Hippocampal formation (tissue), 2 donors: ENCODE measurements around the gene OSBPL9.

ENCODE experiments used
- DNase-seq, 2 donors: peaks; one replicate each; lab custom pipeline; 2025; lab: John Stamatoyannopoulos, UW

Gene OSBPL9, protein sequence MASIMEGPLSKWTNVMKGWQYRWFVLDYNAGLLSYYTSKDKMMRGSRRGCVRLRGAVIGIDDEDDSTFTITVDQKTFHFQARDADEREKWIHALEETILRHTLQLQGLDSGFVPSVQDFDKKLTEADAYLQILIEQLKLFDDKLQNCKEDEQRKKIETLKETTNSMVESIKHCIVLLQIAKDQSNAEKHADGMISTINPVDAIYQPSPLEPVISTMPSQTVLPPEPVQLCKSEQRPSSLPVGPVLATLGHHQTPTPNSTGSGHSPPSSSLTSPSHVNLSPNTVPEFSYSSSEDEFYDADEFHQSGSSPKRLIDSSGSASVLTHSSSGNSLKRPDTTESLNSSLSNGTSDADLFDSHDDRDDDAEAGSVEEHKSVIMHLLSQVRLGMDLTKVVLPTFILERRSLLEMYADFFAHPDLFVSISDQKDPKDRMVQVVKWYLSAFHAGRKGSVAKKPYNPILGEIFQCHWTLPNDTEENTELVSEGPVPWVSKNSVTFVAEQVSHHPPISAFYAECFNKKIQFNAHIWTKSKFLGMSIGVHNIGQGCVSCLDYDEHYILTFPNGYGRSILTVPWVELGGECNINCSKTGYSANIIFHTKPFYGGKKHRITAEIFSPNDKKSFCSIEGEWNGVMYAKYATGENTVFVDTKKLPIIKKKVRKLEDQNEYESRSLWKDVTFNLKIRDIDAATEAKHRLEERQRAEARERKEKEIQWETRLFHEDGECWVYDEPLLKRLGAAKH

DNA sequence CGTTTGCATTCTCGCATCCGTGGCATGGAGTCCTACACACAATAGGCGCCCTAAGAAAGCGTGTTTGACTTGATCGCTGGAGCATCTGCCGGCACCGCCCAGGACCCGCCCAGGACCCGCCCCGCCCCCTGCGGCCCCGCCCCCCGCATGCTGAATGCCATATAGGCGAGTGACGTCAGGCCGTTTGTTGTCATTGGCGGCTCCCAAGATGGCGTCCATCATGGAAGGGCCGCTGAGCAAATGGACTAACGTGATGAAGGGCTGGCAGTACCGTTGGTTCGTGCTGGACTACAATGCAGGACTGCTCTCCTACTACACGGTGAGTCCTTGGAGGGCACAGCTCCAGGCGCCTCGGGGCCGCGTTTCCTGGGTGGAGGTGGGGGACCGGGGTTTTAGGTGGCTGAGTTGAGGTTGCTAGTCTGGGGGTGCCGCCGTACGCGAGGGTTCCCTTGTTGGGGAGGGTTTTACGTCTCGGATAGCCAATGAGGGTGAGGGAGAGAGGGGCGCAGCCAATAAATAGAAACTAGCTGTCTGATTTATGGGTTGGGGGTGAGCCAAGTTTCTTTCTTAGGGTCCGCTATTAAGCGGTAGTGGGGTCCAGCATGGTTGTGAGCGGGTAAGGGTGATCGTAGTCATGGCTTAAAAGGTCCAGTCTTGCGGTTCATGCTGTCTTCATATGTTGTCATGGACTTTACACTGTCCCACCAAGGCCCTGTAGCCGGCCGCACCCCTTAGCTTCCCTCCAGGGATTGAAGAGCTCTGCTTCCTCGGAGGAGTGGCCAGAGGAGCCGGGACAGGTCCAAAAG, at the start of gene OSBPL9:
OSBPL9 (plus strand) TSS at position 190 of the 806 bp plus-strand sequence; CDS start at position 209, 19 bp downstream.
- peak; percentile 90 to 93 for DNase-seq

DNA sequence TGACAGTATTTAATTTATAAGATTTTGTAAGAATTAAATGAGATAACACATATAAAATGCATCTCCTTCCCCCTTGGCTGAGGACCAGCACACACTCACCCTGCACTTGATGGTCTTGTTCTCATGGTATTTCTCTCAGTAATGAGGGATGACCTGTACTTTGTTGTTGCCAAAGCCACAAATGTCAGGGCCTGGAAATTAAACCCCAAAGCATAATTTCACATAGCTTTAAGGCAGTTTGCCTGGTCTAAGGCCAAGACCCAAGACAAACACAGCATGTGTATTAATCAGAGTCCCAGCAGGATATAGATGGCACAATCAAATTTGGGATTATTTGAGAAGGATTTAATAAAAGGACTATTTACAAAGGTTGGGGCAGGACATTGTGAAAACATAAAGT, 49.2 kb upstream of the OSBPL9 start:
- DNase-seq: no peak

DNA sequence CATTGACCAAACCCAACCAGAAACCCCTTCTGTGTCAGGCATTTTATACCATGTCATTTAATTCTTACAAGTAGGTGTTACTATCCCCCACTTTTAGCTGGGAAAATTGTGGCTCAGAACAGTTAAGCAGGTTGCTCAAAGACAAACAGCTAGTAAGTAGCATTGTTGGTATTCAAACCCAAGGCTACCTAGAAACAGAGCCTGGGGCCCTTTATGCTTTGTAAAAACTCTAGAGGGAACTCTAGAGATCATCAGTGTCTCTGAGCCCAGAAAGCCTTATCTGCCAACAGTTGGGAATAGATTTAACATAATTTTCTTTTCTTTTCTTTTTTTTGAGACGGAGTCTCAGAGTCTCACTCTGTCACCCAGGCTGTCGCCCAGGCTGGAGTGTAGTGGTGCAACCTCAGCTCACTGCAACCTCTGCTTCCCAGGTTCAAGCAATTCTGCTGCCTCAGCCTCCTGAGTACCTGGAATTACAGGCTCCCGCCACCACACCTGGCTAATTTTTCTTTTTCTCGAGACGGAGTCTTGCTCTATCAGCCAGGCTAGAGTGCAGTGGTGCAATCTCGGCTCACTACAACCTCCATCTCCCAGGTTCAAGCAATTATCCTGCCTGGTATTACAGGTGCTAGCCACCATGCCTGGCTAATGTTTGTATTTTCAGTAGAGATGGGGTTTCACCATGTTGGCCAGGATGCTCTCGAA, 48.5 kb upstream of the OSBPL9 start:
- DNase-seq: no peak

DNA sequence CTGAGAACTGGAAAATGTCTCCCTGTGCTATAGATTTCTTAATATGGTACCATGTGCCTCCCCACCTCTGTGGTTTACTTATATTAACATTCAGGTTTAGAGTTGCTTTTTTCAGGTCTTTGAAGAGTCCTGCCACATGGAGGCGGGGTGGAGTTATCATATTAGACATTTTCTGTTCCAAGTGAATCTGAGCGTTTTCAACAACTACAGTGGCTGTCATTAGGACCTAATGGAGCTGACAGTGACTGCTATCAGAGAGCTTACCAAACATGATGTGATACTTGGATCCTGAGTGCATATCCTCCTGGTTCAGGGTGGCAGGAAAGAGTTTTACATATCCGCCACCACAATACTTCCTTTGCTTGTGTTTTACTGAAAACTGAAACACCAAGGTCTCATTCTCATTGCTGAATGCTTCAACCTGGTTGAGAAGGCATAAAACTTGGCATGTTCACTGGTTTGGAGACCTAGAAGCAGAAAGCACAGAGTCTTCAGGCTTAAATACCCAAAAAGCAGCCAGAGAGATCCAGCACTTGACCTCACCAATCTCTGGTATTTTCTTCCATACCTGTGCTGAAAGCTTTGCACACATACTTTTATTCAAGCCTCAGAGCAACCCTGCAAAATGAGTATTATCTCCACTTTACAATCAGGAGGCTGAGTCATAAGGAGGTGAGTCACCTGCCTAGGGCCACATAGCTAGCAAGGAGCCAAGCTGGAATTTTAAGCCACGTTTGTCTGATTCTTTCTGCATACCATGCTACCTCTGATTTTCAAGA, 47.4 kb upstream of the OSBPL9 start:
- no peak for DNase-seq

DNA sequence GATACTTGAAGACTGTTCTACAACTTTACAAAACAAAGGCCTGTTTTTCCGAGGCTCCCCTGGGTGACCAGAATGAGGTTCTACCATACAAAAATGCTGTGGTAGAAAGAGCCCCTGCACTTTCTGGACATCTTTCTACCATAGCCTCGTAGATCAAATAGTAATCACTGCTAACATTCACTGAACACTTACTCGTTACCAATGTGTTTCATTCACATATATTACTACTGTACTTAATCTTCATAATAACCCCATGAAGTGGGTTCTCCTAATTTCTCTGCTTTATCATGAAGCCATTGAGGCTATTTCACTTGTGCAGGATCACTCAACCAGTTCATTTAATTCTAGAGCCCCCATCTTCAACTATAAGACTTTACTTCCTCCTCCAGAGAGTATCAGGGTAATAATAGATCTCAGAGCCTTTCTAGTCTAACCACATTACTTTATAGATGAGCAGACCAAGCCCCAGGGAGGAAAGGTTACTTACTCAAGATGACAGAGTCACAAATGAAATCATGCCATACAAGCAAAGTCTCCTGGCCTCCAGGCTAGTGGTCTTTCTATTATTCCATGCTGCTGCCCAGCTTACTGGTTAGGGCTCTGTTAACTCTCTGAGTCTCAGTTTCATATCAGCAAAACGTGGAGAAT, 46.7 kb upstream of the OSBPL9 start:
- DNase-seq: no peak

DNA sequence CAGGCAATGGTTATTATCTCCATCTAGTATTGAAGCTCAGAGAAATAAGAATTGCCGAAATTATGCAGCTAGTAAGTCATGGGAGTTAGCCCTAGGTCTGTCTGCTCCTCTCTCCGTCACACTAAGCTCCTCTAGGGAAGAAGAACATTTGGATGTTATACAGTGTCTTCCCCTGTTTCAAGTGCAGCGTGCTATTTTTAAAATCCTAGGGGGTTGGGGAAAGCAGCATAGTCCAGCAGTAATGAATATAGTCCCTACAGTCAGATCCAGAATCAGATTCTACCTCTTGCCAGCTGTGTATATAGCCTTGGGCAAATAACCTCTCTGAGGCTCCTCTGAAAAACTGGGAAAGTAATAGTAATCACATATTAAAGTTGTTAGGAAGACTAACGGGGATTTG, 44.5 kb upstream of the OSBPL9 start:
- DNase-seq: no peak

DNA sequence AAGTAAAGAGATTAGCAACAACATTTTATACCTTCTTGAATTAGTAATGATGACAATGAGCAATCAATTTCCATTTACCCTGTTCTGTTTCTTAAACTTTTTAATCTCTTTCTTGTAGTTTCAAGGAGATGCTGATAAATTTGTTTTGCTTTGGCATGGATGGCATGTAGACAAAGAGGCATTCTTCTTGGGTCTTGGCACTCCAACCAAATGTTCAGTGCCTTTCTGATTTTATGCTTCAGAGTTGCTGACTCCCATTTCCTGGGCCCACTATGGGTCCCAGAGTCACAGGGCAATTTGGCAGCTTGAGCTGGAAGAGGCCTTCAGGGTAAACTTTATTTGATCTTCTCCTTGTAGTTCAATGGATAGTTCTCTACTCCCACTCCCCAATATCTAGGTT, 42.1 kb upstream of the OSBPL9 start:
- peak in 1 of 2 donors; percentile 59 for DNase-seq

DNA sequence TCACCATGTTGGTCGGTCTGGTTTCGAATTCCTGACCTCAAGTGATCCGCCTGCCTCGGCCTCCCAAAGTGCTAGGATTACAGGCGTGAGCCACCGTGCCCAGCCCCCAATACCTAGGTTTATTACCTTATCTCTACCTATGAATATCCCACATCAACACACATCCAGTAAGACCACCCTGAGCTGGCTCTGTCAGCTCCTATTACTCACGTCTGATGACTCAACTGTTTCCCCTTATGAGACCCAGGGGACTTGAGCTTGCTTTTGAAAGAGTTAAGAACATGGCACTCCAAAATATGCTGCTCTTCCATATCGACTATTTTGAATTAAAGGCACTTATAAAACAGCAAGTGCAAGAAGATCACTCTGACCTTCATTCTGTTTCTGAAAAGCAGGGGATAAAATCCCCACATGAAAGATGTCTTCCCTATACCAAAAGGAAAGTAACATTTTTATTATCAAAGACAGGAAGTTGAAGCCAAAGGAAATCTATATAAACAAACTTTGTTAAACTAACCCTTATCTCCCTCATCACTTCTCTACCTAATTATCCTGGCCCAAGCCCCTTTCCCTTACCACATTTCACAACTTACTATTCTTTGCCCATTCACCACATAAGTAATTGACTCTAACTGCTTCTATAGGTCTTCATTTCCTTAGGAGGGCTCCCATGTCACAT, 41.3 kb upstream of the OSBPL9 start:
- DNase-seq: no peak

DNA sequence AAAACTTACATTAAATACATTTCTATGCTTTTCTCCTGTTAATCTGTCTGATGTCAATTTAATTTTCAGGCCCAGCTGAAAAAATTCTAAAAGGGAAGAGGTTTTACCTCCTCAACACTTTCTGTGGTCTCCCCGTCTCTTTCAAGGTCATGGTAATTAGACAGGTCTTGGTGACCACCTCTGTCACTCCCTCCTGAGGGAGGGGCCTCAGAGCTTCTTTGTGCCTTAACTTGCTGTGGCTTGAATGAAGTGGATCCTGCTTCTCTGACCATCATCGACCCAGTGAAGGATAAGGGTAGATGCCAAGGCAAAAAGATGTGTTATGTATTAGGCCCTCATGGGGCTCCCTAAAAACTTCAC, 40.8 kb upstream of the OSBPL9 start:
- DNase-seq: no peak

DNA sequence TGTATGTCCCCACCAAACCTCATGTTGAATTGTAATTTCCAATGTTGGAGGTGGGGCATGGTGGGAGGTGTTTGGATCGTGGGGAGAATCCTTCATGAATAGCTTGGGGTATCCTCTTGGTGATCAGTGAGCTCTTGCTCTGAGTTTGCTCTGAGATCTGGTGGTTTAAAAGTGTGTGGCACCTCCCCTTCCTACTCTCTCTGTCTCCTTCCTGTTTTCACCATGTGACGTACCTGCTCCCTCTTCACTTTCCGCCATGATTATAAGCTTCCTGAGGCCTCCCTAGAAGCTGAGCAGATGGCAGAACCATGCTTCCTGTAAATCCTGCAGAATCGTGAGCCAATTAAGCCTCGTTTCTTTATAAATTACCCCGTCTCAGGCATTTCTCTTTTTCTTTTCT, 40.0 kb upstream of the OSBPL9 start:
- no peak for DNase-seq

DNA sequence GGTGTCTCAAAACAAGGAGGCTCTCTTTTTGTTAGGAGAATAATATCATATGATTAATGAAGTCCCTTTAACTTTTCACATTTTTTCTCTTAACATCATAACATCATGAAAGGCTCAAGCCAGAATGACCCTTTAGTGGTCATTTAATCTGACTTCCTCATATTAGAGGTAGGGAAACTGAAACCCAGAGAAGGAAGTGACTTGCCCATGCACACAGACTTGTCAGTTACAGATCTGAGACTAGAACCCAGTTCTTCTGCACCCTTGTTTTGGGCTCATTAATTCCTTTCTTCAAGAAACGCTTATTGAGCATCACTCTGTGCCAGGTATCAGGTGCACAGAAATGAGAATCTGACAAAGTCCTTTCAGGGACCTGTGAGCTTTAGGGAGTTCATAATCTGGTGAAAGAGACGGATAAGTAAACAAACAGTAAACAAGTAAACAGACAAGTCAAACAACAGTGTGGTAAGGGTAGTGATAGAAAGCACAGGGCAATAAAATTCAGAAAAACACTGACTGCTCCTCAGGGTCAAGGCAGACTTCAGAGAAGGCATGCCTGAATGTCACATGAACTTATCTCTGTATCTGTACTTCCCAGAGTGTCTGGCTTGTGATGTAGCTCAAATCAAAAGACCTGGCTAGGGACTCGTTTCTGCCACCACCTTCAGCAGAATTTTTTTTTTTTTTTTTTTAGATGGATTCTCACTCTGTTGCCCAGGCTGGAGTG, 38.3 kb upstream of the OSBPL9 start:
- DNase-seq: no peak

DNA sequence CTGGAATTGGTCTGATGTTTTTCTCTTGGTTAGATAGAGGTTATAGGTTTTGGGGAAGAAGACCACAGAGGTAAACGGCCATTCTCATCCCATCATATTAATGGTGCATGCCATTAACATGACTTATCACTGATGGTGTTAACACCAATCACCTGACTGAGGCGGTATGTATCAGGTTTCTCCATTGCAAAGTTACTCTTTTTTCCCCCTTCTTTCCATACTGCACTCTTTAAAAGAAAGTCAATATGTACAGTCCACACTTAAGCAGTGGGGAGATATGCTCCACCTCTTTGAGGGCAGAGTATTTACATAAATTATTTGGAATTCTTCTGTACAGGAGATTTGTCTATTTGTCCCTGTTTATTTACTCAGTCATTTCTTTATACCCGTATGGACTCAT, 35.7 kb upstream of the OSBPL9 start:
- DNase-seq: no peak

DNA sequence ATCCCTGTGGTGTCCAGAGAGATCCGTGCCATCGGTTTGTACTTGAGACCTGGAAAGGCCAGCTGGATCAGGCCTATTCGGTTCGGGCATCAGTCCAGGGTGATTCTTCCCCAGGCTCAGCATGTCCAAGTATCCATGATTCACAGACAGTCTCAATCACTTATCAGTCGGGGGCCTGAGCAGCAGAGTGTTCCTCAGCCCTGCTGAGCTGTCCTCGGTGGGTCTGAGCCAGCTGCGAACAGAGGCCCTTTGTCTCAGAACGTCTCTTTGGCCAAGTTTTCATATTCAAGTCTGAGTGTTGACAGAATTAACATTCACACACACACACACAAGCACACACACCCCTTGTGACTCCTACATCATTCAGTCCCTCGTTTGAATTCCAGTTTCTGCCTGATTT, 33.4 kb upstream of the OSBPL9 start:
- DNase-seq: peak; percentile 83 to 94

DNA sequence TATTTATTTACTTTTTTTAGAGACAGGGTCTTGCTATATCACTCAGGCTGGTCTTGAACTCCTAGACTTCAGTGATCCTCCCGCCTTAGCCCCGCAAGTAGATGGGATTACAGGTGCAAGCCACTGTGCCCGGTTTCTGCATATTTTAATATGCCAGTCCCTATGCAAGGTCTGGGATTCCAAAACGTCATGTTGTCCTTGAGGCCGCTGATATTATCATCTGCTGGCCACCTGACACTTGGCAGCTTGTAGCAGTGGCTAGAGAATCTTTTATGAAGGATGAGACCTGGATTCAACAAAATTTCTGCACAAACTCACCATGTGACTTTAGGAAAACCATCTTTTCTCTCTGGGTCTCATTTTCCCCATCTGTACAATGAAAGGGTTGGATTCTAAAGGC, 32.9 kb upstream of the OSBPL9 start:
- DNase-seq: no peak

DNA sequence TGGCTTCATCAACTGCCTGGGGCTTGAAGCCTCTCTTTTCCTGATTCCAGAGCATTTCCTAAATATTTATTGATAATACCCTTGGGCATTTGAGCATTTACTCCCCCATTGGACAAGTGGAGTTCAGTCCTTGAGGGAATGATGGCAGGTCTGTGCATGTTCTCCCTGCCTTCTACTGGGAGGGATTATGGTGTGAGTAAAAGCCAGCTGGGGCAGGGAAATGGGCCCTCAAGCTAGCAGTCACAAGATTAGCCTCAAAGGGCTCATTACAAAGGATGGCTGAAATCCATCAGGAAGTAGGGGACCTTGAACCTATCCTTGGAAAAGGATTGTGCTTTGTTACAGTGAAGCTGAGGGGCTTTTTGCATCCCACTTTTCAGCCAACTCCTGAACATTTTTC, 24.2 kb upstream of the OSBPL9 start:
- no peak for DNase-seq

DNA sequence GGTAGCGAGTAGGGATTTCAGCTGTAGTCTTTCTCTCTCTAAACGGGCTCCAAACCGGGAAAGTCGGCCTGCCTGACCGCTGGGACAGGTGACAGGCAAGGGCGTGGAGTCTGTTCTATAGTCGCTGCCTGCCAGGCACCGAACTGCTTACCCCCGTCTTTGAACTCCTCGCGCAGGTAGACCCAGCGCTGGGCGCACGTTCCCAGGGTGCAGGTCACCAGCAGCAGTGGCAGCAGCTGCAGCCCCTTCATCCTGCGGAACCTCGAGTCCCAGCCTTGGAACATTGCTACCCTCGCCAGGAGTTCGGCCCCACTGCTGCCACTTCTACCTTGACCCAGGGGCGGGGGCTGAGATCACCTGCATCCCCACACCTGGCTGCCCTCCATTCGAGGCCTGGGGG, 22.2 kb upstream of the OSBPL9 start:
- DNase-seq: no peak

DNA sequence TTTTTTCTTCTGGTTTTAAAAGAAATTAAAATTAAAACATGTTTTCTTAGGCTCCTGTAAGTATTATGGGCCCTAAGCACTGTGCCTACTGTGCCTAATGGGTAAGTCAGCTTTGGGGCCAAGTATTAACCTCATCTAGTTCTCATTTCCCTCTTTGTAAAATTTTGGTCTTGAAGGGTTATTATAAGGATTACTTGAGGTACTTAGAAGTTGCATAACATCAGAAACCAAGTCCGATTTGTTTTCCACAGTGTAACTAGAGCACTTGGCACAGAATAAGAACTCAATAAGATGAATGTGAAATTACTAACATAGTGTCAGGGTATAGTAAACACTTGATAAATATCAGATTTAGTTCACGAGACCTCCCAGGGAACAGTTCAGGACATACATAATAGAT, 16.4 kb upstream of the OSBPL9 start:
- no peak for DNase-seq

DNA sequence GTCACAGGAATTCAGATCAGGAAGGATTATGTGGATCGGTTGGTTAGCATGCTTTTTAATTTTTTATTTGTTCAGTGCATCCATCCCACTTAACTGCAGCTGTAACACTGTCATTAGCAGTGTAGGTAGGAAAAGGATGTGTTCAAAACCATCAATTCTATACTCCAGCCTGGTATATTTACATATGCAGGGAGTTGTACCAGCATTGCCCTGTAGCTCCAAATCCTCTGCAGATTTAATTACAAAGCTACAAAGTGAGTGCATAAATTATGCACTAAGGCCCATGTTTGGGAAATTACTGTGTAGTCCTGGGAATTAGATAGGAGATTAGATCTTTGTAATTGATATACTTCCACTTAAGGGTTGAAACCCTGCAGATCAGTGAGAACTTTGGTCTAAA, 15.9 kb upstream of the OSBPL9 start:
- no peak for DNase-seq

DNA sequence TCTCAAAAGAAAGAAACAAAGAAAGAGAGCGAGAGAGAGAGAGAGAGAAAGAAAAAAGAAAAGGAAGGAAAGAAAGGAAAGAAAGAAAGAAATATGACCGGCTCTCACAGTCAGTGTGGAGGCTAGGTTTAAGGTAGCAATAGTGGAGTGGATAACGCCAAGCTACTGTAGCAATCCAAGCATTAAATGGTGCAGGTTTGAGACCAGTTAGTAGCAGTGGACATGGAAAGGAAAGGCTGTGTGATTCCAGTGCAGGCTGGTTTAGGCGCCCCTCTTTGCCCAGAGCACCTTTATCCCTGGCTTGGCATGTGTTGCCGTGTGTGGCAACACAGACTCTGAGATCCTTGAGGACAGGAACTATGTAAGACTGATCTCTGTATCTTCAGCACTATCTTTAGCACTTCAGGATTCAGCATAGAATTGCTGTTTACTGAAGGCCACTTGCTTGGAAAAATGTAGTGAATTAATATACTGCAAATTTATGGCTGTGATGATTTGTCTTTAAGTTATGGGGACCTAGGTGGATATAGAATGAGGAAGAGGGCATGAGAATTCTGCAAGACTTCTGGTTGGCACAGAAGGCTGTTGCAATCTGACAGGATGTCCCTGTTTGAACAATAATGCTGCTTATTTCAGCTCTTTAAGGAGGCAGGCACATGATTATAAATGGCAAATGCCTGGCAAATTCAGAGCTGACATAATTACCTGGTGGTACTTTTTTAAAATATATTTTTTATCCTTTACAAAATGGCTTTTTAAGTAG, 10.8 kb upstream of the OSBPL9 start:
- no peak for DNase-seq
